ENCODE data around the gene PI4K2B. TPM values are rescaled to one million over a fixed set of nuclear protein-coding genes. Genes with fewer than 3 reads are reported as not detected.
A peak's percentile ranks its signal among the peaks of the same experiment; 100 is the strongest.

Gene PI4K2B
- total and polyA plus RNA-seq, 2 of the 8 experiments (the other 6 are each of a cell fraction or from before 2014, with no cell fraction given), result 3.0 to 16.2 TPM

DNA sequence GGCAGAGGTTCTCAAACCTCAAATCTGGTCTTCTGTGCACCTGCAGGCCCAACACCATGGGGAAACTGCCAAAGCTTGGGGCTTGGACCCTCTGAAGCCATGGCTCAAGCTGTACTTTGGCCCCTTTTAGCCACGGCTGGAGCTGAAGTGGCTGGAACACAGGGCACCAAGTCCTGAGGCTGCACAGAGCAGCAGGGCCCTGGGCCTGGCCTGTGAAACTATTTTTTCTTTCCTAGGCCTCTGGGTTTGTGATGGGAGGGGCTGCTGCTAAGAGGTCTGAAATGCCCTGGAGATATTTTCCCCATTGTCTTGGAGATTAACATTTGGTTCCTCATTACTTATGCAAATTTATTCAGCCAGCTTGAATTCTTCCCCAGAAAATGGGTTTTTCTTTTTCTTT, 18.3 kb upstream of the PI4K2B start:
- Histone ChIP-seq H3K27ac (ENCODE audit: low read depth, low read length) (no peak overlapping the region), H3K18ac (ENCODE audit: extremely low read depth, low read length) (no peak overlapping the region), H2AFZ (ENCODE audit: low read length) (no peak overlapping the region), H2BK120ac (replicated peaks; ENCODE audit: low read depth, low read length) (no peak overlapping the region), H3K79me1 (ENCODE audit: low read depth, low read length) (no peaks in the 10 kb centered on the region), H3K4me1 (replicated peaks in 1 of 4; ENCODE audit: control insufficient read depth in 3 of 4, insufficient read depth in 4 of 4, low read length in 3 of 4) (peaks cover 0 to 5% (median 1%) of the 10 kb centered on the region in 4 experiments; a peak in 3 of 7 replicates), H3K4me2 (ENCODE audit: insufficient read depth in 1 of 2, low read depth in 2 of 2, low read length in 2 of 2) (no peak overlapping the region), H4K5ac (ENCODE audit: insufficient read length, low read depth, low read length) (no peak overlapping the region), H3K23me2 (ENCODE audit: low read depth, low read length) (no peaks in the 10 kb centered on the region), H2BK20ac (ENCODE audit: low read length) (no peak overlapping the region), H2BK15ac (ENCODE audit: low read length) (0 out of 2 replicates have a peak overlapping the region, but pooled peaks have one; percentile 65), H3K56ac (replicated peaks; ENCODE audit: insufficient read length, low read depth, low read length) (no peak overlapping the region), H3K4me3 (ENCODE audit: extremely low read depth in 1 of 4, insufficient read depth in 2 of 4, low read depth in 3 of 4, low read length in 4 of 4) (no peak overlapping the region), H3K27me3 (replicated peaks in 1 of 4; ENCODE audit: control insufficient read depth in 3 of 4, extremely low read depth in 1 of 4, insufficient read depth in 3 of 4, low read length in 3 of 4) (no peaks in the 10 kb centered on the region), H2BK5ac (ENCODE audit: low read depth, low read length) (no peak overlapping the region; the same call in 1 of the 2 replicates), H3K23ac (ENCODE audit: insufficient read length) (no peak overlapping the region), H4K91ac (replicated peaks; ENCODE audit: insufficient read length, low read length) (no peak overlapping the region), H3K4ac (replicated peaks; ENCODE audit: insufficient read length, low read depth, low read length) (no peak overlapping the region), H2AK5ac (ENCODE audit: low read depth, low read length) (no peak overlapping the region), H3K14ac (ENCODE audit: insufficient read length) (no peak overlapping the region), H3K36me3 (ENCODE audit: control insufficient read depth in 2 of 4, insufficient read depth in 4 of 4, low read length in 3 of 4) (no peaks in the 10 kb centered on the region), H4K8ac (ENCODE audit: extremely low read depth, insufficient read depth, low read length) (no peak overlapping the region; the same call in 1 of the 2 replicates), H3K9me3 (ENCODE audit: insufficient read depth in 2 of 2, low read depth in 1 of 2, low read length in 1 of 2) (peaks cover 0 to 2% of the 10 kb centered on the region in 2 experiments; a peak in 3 of 4 replicates), H3K79me2 (ENCODE audit: control insufficient read depth in 1 of 2, insufficient read depth in 2 of 2, low read length in 2 of 2) (no peaks in the 10 kb centered on the region), H3K9ac (replicated peaks in 1 of 4; ENCODE audit: extremely low read depth in 1 of 4, low read depth in 3 of 4, low read length in 3 of 4) (no peak overlapping the region), H2BK12ac (ENCODE audit: low read depth, low read length) (no peak overlapping the region), H4K20me1 (replicated peaks in 1 of 2; ENCODE audit: control insufficient read depth in 1 of 2, insufficient read depth in 2 of 2, low read length in 2 of 2) (no peaks in the 10 kb centered on the region)
- DNase-seq (ENCODE audit: low read depth in 1 of 2, low spot score in 2 of 2) (no peak), FAIRE-seq (no peak)
- POLR2A ChIA-PET (ENCODE audit: partially characterized antibody), result interaction anchor here (1.2 kb wide), 1 partner anchor 97 kb away, joined by 3 read pairs; the partner anchor contains the start of gene ZCCHC4
- 83% methylated on average over 1 of the region's 1 CpG; no CpG with 5 or more reads in 1 of the 2 experiments for WGBS, 2 experiments (ENCODE audit: extremely low coverage in 1 of 2, insufficient coverage in 1 of 2, insufficient read length in 1 of 2, insufficient replicate concordance in 2 of 2, low coverage in 1 of 2, low lambda C conversion rate in 2 of 2, missing lambda C conversion rate in 1 of 2)
- CTCF ChIA-PET (ENCODE audit: partially characterized antibody), result interaction anchor here (0.6 to 1.8 kb wide), 4 partner anchors 19 to 152 kb away, joined by 3 to 4 read pairs (median 4); no protein-coding TSS in a partner anchor
- no peak for TF ChIP-seq SIRT6 (IDR thresholded peaks at IDR 0.05; ENCODE audit: low read length)
- no peak for TF ChIP-seq YY1 (IDR thresholded peaks at IDR 0.05; ENCODE audit: low read depth, low read length)
- no peak for TF ChIP-seq RXRA (IDR thresholded peaks at IDR 0.05; ENCODE audit: insufficient read depth, low read depth, low read length)

Measured in H1 (cell line).